DMS 273 (cell line): ENCODE data around the gene KRTAP5-4.

Experiments used
- DNase-seq: peaks from one replicate; lab custom pipeline; 2025; ENCODE audit not compliant: unreplicated experiment; lab: John Stamatoyannopoulos, UW

The KRTAP5-4 gene

GRCh38 chr11:1573903-1574237, 48.1 kb downstream of the KRTAP5-4 start:
- DNase-seq = no peak

GRCh38 chr11:1573077-1573902, 48.6 kb downstream of the KRTAP5-4 start:
- peak; percentile 45 for DNase-seq

- DNase-seq = peak; percentile 86
Observed at GRCh38 chr11:1572197-1573076, 49.5 kb downstream of the KRTAP5-4 start, which contains the start of gene DUSP8. TSS of gene DUSP8 (minus strand) at chr11:1572271. CDS start at chr11:1565826, 6,445 bp downstream.

GRCh38 chr11:1571760-1572196, 50.2 kb downstream of the KRTAP5-4 start:
- DNase-seq = no peak
